ENCODE measurements around the gene CHRND.
"Not testable (repeated sequence)": the region's sequence is repeated elsewhere in the genome, so short reads cannot be mapped to it uniquely, and the experiment has no call there.

The CHRND gene

DNA sequence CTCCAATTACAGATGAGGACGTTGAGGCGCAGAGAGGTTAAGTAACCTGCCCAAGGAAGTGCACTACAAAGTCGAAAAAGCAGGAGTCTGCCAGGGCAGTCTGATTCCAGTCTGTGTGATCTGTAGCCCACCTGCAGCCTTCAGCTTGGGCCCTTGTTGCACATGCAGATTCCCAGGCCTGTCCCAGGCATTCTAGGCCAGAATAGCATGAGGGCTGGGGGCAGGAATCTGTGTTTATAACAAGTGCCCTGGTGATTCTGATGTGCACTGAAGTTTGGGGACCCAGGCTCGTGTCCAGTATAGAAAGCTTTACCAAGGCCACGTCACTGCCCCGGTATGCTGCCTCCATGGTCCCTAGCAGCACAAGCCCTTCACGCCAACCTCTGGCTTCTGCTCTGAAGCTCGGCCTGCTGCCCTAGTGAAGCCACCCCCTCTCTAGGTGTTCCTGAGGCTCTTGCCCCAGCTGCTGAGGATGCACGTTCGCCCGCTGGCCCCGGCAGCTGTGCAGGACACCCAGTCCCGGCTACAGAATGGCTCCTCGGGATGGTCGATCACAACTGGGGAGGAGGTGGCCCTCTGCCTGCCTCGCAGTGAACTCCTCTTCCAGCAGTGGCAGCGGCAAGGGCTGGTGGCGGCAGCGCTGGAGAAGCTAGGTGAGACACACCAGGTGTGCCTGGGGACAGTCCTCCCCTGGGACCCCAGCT is 18.1 kb downstream of the CHRND start:
- no peak for DNase-seq

DNA sequence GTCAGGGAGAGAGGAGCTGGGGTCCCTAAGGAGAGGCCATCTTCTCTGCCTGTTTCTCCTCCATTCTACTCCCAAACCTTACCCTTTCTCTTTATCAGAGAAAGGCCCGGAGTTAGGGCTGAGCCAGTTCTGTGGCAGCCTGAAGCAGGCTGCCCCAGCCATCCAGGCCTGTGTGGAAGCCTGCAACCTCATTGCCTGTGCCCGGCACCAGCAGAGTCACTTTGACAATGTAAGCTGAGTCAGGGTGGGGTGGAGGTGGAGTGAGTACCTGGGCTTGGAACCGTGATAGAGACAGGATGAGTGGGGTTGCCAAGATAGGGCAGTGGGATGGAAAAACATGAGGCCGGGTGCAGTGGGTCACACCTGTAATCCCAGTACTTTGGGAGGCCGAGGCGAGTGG is 18.7 kb downstream of the CHRND start:
- DNase-seq = no peak

GRCh38 chr2:232545511-232546375 is 19.8 kb downstream of the CHRND start:
- DNase-seq = no peak

GRCh38 chr2:232547991-232548390 is 22.0 kb downstream of the CHRND start:
- no peak for DNase-seq

GRCh38 chr2:232549655-232550353 is 23.8 kb downstream of the CHRND start:
- no peak for DNase-seq

DNA sequence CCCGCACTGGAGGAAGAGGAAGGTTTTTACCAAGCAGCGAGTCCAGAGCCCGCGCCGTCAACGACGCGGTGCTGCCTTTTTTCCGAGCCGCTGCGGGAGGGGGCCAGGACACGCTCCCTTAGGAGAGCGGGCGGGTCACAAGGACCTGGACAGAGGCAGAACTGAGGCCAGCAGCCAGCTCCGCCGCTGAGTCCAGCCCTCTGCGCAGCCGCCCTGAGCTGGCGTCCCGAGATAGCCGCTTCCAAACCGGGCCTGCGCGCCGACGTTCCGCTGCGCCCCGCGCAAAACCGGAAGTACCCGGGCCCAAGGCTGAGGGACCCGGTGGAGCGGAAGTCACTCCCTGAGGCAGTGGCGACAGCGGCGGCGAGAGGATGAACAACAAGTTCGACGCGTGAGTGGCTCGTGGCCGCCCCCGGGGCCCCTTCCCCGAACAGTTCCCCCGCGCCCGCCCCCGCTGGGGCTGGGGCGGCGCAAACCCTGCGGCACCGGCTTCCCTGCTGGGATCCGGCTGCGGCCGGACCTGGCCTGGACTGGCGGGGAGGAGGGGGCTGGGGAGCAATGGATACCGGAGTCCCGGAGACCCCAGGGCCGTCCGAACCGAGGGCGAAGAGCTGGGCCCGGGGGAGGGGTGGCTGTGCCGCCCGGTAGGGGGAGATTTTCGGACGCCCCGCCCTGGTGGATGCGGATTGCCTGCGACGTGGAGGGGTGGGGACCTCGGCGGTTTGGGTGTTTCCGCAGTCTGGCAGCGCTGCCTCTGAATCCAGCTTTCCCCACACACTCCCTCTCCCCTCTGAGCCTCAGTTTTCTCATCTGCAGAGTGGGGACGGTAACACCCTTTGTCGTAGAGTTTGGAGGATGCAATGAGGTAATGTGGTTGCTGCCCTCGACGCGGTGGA is 24.6 kb downstream of the CHRND start, which contains the start of the genes EIF4E2 and TIGD1:
TSS of gene EIF4E2 (plus strand) at position 336 of the 896 bp plus-strand sequence. CDS start at position 372, 36 bp downstream.
TSS of gene TIGD1 (minus strand) at position 204 of the 896 bp plus-strand sequence. CDS start 675 bp downstream, outside the sequence.
- DNase-seq = peak; percentile 71 to 89

DNA sequence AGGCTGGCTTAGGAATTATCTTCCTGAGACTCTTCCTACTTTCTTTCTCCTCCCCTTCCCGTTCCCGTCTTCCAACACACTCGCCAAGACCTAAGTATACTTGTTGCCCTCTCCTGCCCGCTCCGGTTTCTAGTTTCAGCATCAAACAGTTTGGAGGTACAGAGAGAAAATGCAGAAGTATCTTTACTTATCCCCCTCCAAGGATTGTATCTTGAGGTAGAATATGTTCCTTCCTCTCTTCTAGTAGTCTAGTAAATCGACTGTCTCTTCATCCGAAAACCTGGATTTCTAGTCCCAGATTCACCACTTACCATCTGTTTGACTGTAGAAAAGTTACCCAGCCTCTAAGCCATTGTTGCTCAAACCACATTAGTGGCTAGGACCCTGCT is 25.3 kb downstream of the CHRND start:
- DNase-seq = no peak

GRCh38 chr2:232551776-232552175 is 25.8 kb downstream of the CHRND start:
- DNase-seq = no peak

- DNase-seq = no peak
Observed at GRCh38 chr2:232556426-232556825, 30.5 kb downstream of the CHRND start.

GRCh38 chr2:232562515-232563151 is 36.7 kb downstream of the CHRND start:
- DNase-seq = no peak

DNA sequence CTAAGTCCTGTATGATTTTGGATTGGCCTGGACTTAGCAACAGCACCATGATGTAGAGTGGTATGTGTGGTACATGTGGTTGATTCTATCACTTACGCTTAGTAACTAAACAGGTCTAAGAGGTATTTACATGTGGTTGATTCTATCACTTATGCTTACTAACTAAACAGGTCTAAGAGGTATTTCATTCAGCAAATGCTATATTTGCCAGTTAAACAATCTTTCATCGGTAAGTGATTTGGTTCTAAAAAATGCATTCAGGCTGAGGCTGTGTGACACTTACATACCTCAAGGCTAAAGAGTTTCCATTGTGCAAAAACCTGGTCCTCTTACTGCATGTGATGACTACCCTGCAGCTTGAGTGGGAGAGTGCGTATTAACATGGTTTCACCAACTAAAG is 37.6 kb downstream of the CHRND start:
- DNase-seq = no peak

- no peak for DNase-seq
Observed at GRCh38 chr2:232567721-232568120, 41.8 kb downstream of the CHRND start.

DNA sequence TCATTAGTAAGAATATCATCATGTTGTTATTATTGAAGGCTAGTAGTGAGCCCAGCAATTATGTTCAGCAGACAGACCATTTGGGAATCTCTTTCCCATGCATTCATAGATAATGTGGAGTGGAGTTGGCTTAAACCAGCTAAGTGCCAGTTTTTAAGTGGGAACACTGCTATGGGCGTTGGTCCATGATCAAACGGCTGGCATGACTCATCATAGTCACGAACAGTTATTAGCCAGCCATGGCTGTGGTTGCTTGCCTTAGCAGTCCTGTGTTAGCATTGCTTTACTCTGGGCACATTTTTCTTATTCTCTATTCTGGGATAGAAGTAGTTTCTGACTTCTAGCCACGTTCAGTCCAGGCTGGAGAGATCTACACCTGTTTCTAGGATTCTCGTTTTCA is 42.2 kb downstream of the CHRND start:
- DNase-seq = peak in 1 of 2 experiments; percentile 19

DNA sequence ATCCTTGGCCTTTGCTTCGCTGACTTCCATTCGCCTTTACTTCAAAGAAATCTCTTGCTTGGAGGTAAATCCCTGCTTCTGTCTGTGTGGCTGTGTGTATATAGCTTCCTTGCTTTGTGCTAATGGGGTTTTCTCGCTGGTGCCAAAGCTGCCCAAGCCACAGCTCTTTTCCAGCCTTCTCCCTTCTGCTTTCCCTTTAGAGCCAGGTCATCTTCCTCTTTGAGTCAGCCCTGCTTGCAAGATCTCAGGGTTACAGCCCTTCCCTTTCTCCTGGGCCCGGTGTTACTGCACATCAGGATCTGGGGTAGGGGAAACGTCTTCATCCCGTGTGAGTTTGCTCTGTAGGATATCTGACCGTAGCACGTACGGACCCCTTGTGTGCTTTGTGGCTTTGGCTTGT is 43.6 kb downstream of the CHRND start:
- no peak for DNase-seq

GRCh38 chr2:232570481-232570880 is 44.5 kb downstream of the CHRND start:
- DNase-seq = not testable (repeated sequence)

GRCh38 chr2:232571026-232571474 is 45.1 kb downstream of the CHRND start:
- no peak for DNase-seq

DNA sequence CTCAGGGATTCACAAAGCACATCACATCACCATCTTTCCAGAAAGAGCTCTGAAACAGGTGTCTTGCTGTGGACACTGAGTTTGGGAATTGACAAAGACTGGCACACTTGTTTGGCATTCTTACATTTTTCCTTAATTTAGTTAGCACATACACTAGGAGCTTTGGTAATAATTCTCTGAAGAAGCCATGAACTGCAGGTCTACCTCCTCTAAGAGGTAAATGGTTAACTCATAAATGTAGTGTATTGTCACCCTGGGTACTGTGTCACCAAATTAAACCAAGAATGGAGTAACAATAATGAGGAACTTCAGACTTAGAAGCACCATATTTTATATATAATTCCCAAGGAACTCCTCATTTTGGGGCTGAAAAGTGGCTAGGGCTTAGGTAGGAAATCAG is 47.1 kb downstream of the CHRND start:
- DNase-seq = no peak

DNA sequence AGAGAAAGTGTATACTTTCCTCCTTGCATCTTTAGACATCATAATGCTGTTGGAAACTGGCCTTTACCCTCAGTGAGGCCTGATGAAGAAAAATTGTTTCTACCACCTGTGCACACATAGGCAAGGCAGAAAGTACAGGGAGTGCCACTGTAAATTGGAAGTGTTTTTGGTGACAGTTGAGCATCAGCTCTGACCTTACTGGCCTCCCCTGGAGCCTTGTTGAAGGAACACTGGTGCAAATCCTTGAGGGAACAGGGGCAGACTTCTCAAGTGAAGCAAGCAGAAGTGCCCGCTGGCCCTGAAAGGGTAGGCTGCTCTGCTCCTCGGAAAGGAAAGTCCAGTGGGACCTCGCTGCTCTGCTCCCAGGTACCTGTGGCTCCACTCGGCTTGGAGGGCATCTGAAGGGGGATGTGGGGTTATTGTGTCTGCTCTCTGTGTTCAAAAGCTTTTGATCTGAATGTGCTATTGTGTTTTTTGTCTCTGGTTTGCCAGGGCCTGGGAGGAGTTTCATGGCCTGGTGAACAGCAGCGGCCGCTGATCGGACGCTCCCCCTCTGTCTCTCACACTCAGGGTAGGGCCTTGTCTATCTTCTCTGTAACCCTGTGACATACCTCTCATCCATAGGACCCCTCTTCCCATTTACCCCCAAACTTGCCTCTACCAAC is 47.9 kb downstream of the CHRND start:
- DNase-seq = no peak

- no peak for DNase-seq
Observed at GRCh38 chr2:232574674-232575403, 48.9 kb downstream of the CHRND start.

DNA sequence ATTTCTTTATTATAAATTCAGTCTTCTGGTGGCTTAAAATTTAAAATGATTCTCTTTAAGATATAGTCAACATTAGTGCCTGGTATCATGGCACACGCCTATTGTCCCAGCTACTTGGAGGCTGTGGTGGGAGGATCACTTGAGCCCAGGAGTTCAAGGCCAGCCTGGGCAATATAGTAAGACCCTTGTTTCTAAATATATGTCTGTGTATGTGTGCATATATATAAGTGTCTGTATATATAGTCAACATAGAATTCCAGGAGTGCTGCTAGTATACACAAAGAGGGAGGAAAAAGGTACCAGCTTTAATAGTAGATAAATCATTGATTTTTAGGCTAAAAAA is 49.4 kb downstream of the CHRND start:
- DNase-seq = no peak

GRCh38 chr2:232576995-232577394 is 51.0 kb downstream of the CHRND start:
- DNase-seq = no peak

Data from SW 1271 (cell line).